Upper lobe of right lung (tissue), 1 donor: ENCODE data around the gene P2RX3. TPM values are rescaled to one million over a fixed set of nuclear protein-coding genes. Genes with fewer than 3 reads are reported as not detected.

Source experiments
- ATAC-seq: fragments of 200-7000 bp; cut with Tn5 transposase; one replicate; pipeline ENCODE4 v1.9.1; 2020; ENCODE audit warnings: mild to moderate bottlenecking, moderate library complexity
- DNase-seq: peaks from one replicate; pipeline ENCODE4 v3.0.0-alpha.2; 2020
- H3K27ac ChIP-seq: fragments of 200-600 bp; one replicate; pipeline ENCODE4 v1.8.0; 2022
- H3K27me3 ChIP-seq: fragments of 200-600 bp; one replicate; pipeline ENCODE4 v1.8.0; 2022; ENCODE audit warnings: mild to moderate bottlenecking
- H3K36me3 ChIP-seq: fragments of 200-600 bp; one replicate; pipeline ENCODE4 v1.8.0; 2022
- H3K4me1 ChIP-seq: fragments of 200-600 bp; one replicate; pipeline ENCODE4 v1.8.0; 2022
- H3K4me3 ChIP-seq: fragments of 200-600 bp; one replicate; pipeline ENCODE4 v1.8.0; 2022; ENCODE audit warnings: mild to moderate bottlenecking
- H3K9me3 ChIP-seq: fragments of 200-600 bp; one replicate; pipeline ENCODE4 v1.8.0; 2022
- CTCF ChIP-seq: fragments of 200-600 bp; IDR thresholded peaks from one replicate; pipeline ENCODE4 v1.8.0; 2022; ENCODE audit warnings: antibody characterized with exemption
- intact Hi-C: fragments of 100-400 bp; cut with DNase I; formaldehyde crosslinking; loops from one replicate; pipeline ENCODE4 v1.11.0; 2022
- total RNA-seq: library from RNA; stranded (reverse); fragmentation: NEBNext Ultra II Directional; extraction: Animal tissue kit (Norgen Biotek cat#: 25700); gene quantifications from one replicate; pipeline ENCODE4 v1.2.1, GENCODE V29; 2021
- donor health status: DM: no; HTN: yes; CAD: no; lungs with severe emphysema.

The P2RX3 gene
- total RNA-seq, 1 donor from 2014 or later = not detected

- DNase-seq (peak; percentile 98), ATAC-seq (peak; percentile 87)
- no peak for TF ChIP-seq CTCF
- Histone ChIP-seq H3K27me3 (no peaks in the 10 kb centered on the region), H3K9me3 (no peaks in the 10 kb centered on the region), H3K4me1 (peaks cover 39% of the 10 kb centered on the region), H3K27ac (peak within 1 kb of the TSS; percentile 98), H3K36me3 (peaks cover 41% of the 10 kb centered on the region), H3K4me3 (peak within 1 kb of the TSS; percentile 75)
- intact Hi-C loops = no loop called here
Observed at GRCh38 chr11:57324886-57325734, 13.0 kb upstream of the P2RX3 start, which contains the start of gene TNKS1BP1. Gene TNKS1BP1 (minus strand): TSS chr11:57324952. CDS start chr11:57321885, 3,067 bp downstream.

GRCh38 chr11:57325735-57326048 is 12.5 kb upstream of the P2RX3 start:
- TF ChIP-seq CTCF = no peak
- no peaks in the 10 kb centered on the region for H3K9me3 ChIP-seq
- no peaks in the 10 kb centered on the region for H3K27me3 ChIP-seq
- peak overlapping the region; percentile 75 for H3K4me3 ChIP-seq
- peak; percentile 45 for ATAC-seq
- intact Hi-C loops = no loop called here
- H3K27ac ChIP-seq = peak overlapping the region; percentile 98
- peak; percentile 84 for DNase-seq
- H3K36me3 ChIP-seq = peaks cover 43% of the 10 kb centered on the region
- H3K4me1 ChIP-seq = peaks cover 33% of the 10 kb centered on the region

- Histone ChIP-seq H3K27me3 (no peaks in the 10 kb centered on the region), H3K4me1 (peaks cover 21% of the 10 kb centered on the region), H3K9me3 (no peaks in the 10 kb centered on the region), H3K4me3 (no peak overlapping the region), H3K27ac (no peak overlapping the region), H3K36me3 (peaks cover 64% of the 10 kb centered on the region)
- DNase-seq (no peak), ATAC-seq (no peak)
- no peak for TF ChIP-seq CTCF
- intact Hi-C loops = no loop called here
Observed at GRCh38 chr11:57327721-57328120, 10.4 kb upstream of the P2RX3 start.

GRCh38 chr11:57330029-57330428 is 8.1 kb upstream of the P2RX3 start:
- Histone ChIP-seq H3K4me1 (peaks cover 26% of the 10 kb centered on the region), H3K9me3 (no peaks in the 10 kb centered on the region), H3K27ac (no peak overlapping the region), H3K36me3 (peaks cover 77% of the 10 kb centered on the region), H3K4me3 (no peak overlapping the region), H3K27me3 (no peaks in the 10 kb centered on the region)
- no peak for ATAC-seq
- no peak for DNase-seq
- no peak for TF ChIP-seq CTCF
- intact Hi-C loops = no loop called here

GRCh38 chr11:57331720-57332119 is 6.4 kb upstream of the P2RX3 start:
- intact Hi-C loops = no loop called here
- Histone ChIP-seq H3K36me3 (peaks cover 74% of the 10 kb centered on the region), H3K4me1 (peaks cover 19% of the 10 kb centered on the region), H3K27ac (no peak overlapping the region), H3K4me3 (no peak overlapping the region), H3K9me3 (no peaks in the 10 kb centered on the region), H3K27me3 (no peaks in the 10 kb centered on the region)
- ATAC-seq (no peak), DNase-seq (no peak)
- no peak for TF ChIP-seq CTCF
